SU-DHL-6 (cell line): ENCODE measurements around the gene FAM156A.
"Not testable (repeated sequence)": the region's sequence is repeated elsewhere in the genome, so short reads cannot be mapped to it uniquely, and the experiment has no call there.

Source experiments
- CTCF ChIP-seq: fragments of 200-600 bp; sonication (generic); IDR thresholded peaks from one replicate; pipeline ENCODE4 v1.5.1; 2017; ENCODE audit warnings: antibody characterized with exemption, mild to moderate bottlenecking, low read length, moderate library complexity; ENCODE audit not compliant: insufficient read depth, poor library complexity, severe bottlenecking
- EZH2phosphoT487 ChIP-seq: fragments of 200-600 bp; sonication (generic), shearing (Covaris generic); conservative IDR thresholded peaks from 2 replicates; pipeline ENCODE4 v1.6.1; 2018; ENCODE audit warnings: mild to moderate bottlenecking, antibody characterized with exemption, low read length, moderate library complexity, mixed read lengths

DNA sequence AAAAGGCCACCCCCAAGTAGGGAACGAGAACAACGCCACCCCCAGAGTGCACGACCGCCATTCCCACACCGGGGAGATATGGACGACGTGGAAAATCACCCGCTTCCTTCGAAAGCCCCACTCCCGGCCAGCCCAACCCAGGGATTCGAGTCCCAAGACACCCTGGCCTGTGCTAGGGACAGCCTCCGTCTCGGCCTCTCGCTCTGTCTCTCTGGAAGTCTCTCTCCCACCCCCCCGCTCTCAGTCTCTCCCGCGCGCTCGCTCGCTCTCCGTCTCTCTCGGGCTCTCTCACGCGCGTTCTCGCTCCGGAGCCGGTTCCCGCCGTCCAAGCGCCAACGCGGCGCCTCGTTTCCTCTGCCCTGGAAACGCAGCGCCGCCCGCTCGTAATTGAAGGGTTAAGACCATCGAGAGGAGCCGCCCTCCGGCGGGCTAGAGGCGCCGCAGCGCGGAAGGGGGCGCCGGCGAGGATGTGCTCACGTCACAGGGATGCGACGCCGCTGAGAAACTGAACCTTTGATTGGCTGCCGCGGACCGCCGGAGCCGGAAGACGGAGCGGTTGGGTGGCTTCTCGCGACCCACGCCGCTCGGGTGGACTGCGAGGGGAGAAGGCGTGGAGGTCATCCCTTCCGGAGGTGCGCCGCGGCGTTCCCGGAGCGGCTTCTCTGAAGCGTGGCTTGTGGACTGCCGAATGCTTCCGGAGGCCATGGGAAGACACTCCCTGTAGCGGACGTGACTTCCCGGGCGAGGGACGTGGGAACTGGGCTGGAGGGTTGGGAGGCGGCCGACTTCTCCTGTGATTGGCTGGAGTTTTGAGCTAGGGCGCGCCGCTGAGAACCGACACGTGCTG lies at the start of gene FAM156A:
- TF ChIP-seq EZH2phosphoT487, CTCF: not testable (repeated sequence)
